ENCODE results near the gene KDM5C.

DNA sequence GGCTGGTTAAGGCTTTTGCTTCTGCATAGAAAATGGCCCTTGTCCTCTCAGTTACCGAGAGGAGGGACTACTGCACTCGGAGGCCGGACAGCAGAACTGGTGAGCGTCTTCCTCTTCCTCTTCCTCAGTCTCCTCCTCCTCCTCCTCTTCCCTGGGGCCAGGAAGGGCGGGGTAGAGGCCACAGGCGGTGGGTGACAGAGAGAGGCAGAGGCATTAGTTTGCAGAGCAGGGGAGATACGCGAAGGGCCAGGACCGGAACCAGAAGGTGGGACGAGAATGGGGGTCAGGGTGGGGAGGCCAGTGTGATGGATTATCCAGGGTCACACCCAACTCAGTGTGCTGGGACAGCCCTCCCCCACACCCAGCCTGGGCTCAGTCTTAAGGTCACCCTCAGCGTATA, 41.9 kb upstream of the KDM5C start:
- TF ChIP-seq, protein P1, sequence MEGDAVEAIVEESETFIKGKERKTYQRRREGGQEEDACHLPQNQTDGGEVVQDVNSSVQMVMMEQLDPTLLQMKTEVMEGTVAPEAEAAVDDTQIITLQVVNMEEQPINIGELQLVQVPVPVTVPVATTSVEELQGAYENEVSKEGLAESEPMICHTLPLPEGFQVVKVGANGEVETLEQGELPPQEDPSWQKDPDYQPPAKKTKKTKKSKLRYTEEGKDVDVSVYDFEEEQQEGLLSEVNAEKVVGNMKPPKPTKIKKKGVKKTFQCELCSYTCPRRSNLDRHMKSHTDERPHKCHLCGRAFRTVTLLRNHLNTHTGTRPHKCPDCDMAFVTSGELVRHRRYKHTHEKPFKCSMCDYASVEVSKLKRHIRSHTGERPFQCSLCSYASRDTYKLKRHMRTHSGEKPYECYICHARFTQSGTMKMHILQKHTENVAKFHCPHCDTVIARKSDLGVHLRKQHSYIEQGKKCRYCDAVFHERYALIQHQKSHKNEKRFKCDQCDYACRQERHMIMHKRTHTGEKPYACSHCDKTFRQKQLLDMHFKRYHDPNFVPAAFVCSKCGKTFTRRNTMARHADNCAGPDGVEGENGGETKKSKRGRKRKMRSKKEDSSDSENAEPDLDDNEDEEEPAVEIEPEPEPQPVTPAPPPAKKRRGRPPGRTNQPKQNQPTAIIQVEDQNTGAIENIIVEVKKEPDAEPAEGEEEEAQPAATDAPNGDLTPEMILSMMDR (IDR thresholded peaks at IDR 0.05 in 8 of 11, conservative IDR thresholded peaks at IDR 0.05 in 3 of 11) = no peak
- TF ChIP-seq POLR2AphosphoS5 (IDR thresholded peaks at IDR 0.05) = no peak
- TF ChIP-seq POLR2A (IDR thresholded peaks at IDR 0.05) = no peak

All from spleen (tissue), 7 donors.